Mononuclear cell (primary cell): ENCODE results near the gene NEO1. TPM values are rescaled to one million over a fixed set of nuclear protein-coding genes. Genes with fewer than 3 reads are reported as not detected.

Source experiments
- H3K27me3 ChIP-seq: 2 replicates; pipeline ENCODE4 v1.6.0; 2011; ENCODE audit warnings: low read length, control low read depth; ENCODE audit not compliant: insufficient read depth
- H3K4me1 ChIP-seq: 2 replicates; pipeline ENCODE4 v1.5.1; 2011; ENCODE audit warnings: mild to moderate bottlenecking, low read length, control low read depth; ENCODE audit not compliant: insufficient read depth
- H3K4me3 ChIP-seq: 2 replicates; pipeline ENCODE4 v1.5.1; 2011; ENCODE audit warnings: mild to moderate bottlenecking, low read length, moderate library complexity
- H3K9me3 ChIP-seq: 2 replicates; pipeline ENCODE4 v1.5.1; 2011; ENCODE audit warnings: low read depth, mild to moderate bottlenecking, control low read depth, low read length
- total RNA-seq: library from RNA; depleted of rRNA; stranded (reverse); fragments of >200 nt; gene quantifications from one replicate; pipeline ENCODE4 v1.2.3, GENCODE V29; 2012

Gene NEO1
- total RNA-seq, 1 donor: 9.6 TPM

DNA sequence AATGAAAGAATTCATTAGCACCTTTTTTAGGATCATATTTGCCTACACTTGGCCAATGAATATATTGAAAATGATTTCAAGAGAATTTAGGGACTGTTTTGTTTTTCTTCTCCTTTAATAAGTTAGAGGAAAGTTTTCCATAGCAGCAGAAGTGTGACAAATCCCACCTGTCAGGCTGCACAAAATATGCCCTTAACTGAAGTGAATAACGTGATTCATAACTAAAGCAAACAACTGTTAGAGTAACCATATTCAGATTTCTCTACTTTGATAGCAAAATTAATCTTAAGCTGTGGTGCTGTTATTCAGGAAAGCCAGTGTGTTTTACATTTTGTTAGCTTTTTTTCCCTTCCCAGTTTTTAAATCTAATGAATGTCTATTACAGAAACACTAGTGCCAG is 195.1 kb downstream of the NEO1 start:
- Histone ChIP-seq H3K27me3 (no peaks in the 10 kb centered on the region), H3K4me1 (no peaks in the 10 kb centered on the region), H3K9me3 (no peaks in the 10 kb centered on the region), H3K4me3 (no peak overlapping the region)

DNA sequence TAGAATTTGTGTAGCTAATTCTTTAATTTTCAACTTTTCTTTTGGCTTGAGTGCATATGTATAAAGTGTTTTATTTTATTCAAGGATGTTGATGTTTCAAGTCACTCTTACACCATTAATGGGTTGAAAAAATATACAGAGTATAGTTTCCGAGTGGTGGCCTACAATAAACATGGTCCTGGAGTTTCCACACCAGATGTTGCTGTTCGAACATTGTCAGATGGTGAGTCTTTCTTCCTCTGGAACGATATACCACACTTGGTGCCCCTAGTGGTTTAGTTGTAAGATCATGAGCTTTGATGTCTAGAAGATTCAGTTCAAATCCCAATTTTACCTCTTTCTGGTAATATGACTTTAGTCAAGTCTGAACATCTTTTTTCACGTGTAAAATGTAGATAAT is 197.2 kb downstream of the NEO1 start:
- no peaks in the 10 kb centered on the region for H3K4me1 ChIP-seq
- no peaks in the 10 kb centered on the region for H3K27me3 ChIP-seq
- H3K4me3 ChIP-seq: no peak overlapping the region
- H3K9me3 ChIP-seq: no peaks in the 10 kb centered on the region

DNA sequence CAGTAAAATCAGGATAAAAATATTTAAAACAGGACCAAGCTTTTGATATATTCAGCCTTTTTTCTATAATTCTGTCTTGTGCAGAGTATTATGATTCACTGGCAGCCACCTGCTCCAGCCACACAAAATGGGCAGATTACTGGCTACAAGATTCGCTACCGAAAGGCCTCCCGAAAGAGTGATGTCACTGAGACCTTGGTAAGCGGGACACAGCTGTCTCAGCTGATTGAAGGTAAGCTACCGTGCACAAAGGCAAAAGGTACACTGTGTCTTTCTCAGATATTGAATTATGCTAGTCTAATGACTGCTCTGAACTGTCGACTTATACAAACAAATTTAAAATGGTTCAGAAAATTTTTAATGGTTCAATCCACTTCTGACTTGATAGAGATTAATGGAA is 202.3 kb downstream of the NEO1 start:
- no peaks in the 10 kb centered on the region for H3K4me1 ChIP-seq
- H3K4me3 ChIP-seq: no peak overlapping the region
- H3K9me3 ChIP-seq: no peaks in the 10 kb centered on the region
- no peaks in the 10 kb centered on the region for H3K27me3 ChIP-seq

DNA sequence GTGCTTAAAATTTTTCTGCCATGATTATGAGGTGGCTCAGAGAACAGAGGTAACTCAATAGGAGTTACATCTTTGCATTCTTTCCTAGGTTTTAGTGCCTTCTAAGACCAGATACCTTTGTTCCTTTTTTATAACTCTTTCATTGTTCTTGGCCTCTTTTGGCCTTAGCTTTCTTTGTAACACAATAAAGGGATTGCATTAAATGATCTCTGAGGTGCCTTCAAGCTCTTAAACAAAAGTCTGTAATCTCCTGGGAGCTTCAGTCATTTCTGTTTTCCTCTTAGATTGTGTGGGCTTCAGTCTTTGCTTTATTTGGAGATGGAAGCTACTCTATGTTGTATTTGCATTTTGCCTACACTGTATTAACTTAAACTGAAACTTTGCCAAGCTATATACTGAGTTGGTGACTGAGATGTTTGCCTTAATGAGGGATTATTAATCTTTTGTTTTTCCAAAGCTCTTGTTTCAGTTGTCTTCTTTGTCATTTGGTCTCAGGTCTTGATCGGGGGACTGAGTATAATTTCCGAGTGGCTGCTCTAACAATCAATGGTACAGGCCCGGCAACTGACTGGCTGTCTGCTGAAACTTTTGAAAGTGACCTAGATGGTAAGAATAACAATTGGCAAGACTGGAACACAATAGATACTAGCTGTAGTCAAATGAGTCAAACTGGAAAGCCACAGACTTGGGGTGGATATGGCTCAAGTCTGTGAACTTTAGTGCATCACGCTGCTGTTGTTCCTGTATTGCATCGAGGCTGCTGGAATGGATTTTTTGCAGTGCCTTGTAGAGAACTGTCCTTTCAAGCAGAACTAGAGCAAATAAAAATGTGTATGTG is 206.2 kb downstream of the NEO1 start:
- Histone ChIP-seq H3K4me1 (no peaks in the 10 kb centered on the region), H3K4me3 (no peak overlapping the region), H3K9me3 (no peaks in the 10 kb centered on the region), H3K27me3 (no peaks in the 10 kb centered on the region)

DNA sequence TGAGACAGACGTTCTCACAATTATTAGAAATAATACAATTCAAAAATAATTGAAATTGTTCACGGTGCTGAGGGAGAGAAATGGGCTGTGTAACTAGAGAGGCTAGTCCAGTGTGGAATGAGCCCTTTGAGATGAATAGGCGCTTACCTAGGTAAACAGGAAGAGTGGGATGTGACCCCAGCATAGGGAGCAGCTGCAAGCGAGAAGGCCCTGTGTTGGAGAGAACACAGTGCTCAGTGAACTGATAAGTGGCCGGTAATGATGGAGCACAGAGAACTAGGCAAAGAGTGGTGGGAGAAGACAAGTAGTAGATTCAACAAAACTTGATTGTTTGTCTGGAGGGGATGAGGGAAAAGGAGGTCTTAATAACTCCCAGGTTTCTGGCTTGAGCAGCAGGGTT is 212.6 kb downstream of the NEO1 start:
- H3K4me3 ChIP-seq: no peak overlapping the region
- no peaks in the 10 kb centered on the region for H3K9me3 ChIP-seq
- H3K27me3 ChIP-seq: no peaks in the 10 kb centered on the region
- no peaks in the 10 kb centered on the region for H3K4me1 ChIP-seq

DNA sequence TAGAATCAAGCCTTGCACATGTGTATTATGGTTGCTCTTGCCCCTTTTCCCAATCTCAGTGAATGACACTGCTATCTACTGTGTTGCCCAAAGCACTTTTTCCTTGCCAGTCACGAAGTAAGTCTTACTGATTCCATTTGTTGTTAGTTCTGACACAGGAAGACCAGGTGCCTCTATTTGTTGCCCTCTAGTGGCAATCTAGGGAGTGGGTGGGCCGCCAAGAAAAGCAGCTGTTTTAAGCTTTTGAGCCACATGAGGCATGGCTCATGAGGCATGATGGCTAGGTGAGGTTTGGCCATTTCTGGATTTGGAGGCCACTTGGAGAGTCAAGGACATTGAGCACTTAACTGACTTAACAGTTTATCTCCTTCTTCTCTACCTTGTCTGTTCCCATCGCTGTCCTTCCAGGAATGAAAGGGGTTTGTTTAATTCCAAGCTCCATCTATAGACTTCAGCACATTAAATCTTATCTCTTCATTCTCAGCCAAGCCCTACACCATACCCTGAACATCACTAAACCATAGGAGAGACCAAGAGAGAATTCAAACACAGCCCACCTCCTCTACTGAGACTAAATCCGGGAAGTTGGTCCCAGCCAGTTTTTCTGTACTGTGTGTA is 213.4 kb downstream of the NEO1 start:
- Histone ChIP-seq H3K4me3 (no peak overlapping the region), H3K9me3 (no peaks in the 10 kb centered on the region)

DNA sequence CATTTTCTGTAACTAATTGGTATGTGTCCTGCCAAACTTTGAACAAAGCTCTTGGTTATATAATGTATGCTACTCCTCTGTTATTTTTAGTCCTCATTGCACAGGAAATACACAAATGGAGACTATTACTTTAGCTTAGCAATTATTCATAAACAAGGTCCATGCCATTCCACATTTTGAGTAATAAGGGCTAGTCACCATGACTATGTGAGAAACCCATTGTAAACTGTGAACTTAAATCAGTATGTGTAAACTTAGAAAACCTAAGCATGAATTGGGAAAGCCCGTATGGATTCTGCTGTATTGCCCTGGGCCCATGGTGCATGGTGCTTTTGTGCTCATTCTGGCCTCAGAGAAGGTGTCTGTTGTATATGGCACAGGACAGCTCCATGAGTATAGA is 216.2 kb downstream of the NEO1 start:
- Histone ChIP-seq H3K9me3 (no peaks in the 10 kb centered on the region), H3K4me3 (no peak overlapping the region), H3K27me3 (no peaks in the 10 kb centered on the region), H3K4me1 (no peaks in the 10 kb centered on the region)

More for the DNA sequence above, 213.4 kb downstream of the NEO1 start:
- no peaks in the 10 kb centered on the region for H3K27me3 ChIP-seq
- H3K4me1 ChIP-seq: no peaks in the 10 kb centered on the region

DNA sequence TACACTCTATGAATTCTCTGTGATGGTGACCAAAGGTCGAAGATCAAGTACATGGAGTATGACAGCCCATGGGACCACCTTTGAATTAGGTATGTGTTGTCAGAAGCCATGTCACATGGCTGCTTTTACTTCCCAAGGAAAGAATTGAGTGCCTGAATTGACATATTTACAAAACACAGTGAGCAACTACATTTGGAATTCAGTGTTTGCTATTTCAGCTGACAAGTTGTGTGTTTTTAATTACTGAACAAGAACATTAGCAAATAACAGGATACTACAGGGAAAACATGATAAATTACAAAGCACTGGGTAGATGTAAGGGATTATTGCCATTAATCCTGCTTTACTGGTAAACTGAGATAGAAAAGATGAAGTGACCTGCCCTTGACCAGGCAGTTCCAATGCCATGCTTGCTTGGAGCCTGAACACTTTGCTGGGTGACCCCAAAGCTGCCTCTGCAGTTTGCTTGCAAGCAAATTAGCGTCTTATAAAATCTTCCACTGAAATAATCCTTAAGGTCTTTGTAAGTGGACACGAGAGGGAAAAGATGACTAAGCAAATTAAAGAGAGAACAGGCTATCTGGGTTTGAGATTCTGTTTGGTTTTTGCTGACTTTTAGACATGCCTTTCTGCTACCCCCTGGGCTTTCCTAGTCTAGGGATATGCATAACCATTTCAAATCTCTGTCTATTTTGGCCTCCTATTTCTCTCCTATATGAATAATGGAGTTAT is 218.3 kb downstream of the NEO1 start:
- Histone ChIP-seq H3K27me3 (no peaks in the 10 kb centered on the region), H3K9me3 (no peaks in the 10 kb centered on the region), H3K4me1 (no peaks in the 10 kb centered on the region), H3K4me3 (no peak overlapping the region)

DNA sequence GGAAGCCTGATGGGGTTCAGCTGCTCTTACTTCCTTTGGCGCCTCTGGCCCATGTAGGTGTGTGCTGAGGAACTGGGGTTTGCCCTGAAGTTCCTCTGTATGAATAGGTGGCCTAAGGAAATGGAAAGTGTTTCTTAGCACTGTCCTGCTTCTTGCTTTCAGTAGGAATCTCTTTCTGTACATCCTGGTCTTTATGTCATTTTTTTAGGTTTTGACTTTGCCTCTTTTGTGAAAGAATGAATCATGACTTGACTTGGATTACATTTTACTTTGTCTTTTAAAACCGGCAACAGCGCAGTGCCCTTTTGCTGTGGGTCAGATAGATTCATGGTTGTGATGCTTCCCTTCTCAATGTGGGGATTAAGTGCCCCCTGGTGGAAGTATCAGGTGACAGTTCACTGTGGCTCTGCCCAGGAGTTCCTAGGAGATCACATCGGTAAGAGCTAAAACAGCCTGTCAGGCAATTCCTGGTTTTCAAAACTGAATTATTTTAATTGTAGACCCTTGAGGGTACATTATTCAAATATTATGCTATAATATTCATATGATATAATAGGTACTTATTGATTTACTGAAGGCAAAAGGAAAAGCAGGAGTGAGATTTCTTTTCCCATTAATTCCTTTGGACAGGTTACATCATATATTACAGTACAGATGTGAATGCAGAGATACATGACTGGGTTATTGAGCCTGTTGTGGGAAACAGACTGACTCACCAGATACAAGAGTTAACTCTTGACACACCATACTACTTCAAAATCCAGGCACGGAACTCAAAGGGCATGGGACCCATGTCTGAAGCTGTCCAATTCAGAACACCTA is 221.1 kb downstream of the NEO1 start:
- no peaks in the 10 kb centered on the region for H3K4me1 ChIP-seq
- no peak overlapping the region for H3K4me3 ChIP-seq
- H3K27me3 ChIP-seq: no peaks in the 10 kb centered on the region

DNA sequence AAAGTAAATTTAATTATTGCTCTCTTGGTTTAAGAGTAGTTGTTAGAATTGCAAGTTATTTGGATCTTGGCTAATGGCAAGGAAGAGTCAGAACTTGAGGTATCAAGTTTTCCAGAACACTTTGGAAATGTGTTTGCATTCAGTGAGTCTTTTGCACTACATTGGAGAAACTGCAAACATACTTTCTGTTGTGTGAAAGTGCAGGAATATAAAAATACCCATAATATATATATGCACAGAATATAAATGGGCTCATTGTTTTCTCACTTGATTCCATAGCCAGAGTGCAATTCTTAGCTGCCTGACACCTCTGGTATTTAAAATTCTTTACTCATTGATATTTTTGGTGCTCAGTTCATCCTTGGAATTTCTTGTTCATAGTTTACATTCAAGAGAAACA is 223.6 kb downstream of the NEO1 start:
- H3K9me3 ChIP-seq: no peaks in the 10 kb centered on the region
- H3K4me3 ChIP-seq: no peak overlapping the region
- no peaks in the 10 kb centered on the region for H3K27me3 ChIP-seq
- no peaks in the 10 kb centered on the region for H3K4me1 ChIP-seq

More for the DNA sequence above, 221.1 kb downstream of the NEO1 start:
- H3K9me3 ChIP-seq: no peaks in the 10 kb centered on the region

DNA sequence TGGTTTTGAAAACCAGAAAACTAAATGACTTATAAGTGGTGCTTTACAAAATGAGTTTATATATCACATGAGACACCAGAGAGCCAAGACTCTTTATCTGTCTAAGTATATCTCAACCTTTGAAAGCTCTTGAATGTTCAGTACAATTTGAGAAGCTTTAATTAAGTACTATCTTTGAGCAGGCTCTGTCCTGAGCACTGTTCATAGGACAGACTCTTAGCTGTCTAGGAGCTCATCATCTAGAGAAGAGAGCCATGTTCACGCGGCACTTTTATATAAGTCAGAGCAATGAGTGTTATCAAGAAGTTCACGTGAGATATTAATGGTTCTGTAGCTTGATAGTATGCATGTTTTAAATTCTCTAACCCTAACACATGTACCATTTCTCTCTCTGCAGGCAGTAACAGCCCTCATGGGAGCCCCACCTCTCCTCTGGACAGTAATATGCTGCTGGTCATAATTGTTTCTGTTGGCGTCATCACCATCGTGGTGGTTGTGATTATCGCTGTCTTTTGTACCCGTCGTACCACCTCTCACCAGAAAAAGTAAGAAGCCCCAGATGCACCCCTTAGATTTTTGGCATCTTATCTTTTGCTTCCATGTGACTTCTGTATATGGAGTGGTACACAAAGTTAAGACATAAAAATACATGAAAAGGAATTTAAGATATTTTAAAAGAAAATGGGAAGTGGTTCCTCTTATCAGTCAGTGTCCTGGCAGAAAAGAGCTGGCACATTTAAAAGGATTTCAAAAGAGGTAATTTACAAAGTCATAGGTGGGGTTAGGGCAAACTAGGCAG is 230.5 kb downstream of the NEO1 start:
- no peak overlapping the region for H3K4me3 ChIP-seq
- no peaks in the 10 kb centered on the region for H3K27me3 ChIP-seq
- H3K9me3 ChIP-seq: no peaks in the 10 kb centered on the region
- H3K4me1 ChIP-seq: peaks cover 29% of the 10 kb centered on the region

DNA sequence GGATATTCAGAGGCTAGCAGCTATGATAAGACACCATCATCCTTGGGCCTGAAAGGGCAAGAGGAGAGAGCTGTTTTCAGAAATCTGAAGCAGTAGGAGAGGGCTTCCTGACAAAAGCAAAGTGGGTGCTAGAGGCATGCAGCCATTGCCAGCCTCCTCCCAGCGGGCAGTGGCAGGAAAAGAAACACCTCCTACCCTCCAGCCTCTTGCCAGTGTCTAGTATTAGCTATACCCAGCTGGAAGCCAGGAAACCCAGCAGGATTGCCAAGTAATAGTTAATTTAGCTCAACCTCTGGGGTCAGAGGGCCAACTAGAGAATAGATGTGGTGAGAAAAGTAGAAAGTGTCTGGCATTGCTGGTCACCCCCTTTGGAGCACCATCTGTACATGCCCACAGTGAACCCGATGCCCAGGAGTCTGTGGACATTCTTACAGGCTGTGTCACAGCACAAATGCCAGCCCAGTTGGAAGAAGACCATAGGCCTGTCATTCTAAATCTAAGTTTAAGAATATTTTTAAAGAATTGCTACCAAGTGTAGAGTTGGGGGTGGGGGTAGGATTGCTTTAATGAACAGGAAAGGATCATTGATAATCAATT is 231.2 kb downstream of the NEO1 start:
- no peaks in the 10 kb centered on the region for H3K9me3 ChIP-seq
- no peaks in the 10 kb centered on the region for H3K27me3 ChIP-seq
- H3K4me3 ChIP-seq: no peak overlapping the region
- peaks cover 36% of the 10 kb centered on the region for H3K4me1 ChIP-seq

DNA sequence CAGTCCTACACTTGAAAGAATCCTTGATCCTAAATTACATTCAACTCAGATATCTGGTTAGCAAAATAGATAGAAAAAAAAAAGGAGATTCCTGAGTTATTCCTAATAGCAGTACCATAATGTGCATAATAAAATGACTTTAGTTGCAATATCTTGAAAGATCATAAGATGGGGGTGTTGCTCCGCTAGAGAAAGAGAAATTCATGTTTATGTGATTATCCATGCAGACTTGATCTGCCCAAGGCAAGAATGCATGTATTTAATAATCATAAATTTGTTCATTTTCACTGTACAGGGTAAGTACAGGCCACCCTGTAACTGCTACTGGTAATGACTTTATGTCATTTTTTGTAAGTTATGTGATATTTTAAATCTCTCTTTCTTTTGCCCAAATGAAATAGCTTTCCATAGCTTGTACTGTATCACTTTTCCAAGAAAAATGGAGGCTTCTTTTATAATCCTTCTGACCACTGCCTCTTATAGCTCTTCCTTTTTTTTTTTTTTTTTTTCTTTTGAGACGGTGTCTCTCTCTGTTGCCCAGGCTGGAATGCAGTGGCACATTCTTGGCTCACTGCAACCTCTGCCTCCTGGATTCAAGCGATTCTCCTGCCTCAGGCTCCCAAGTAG is 231.9 kb downstream of the NEO1 start:
- Histone ChIP-seq H3K9me3 (no peaks in the 10 kb centered on the region), H3K4me1 (peaks cover 43% of the 10 kb centered on the region), H3K27me3 (no peaks in the 10 kb centered on the region), H3K4me3 (no peak overlapping the region)
